ENCODE data around the gene SNRNP70. TPM values are rescaled to one million over a fixed set of nuclear protein-coding genes. Genes with fewer than 3 reads are reported as not detected.
"Not testable (repeated sequence)": the region's sequence is repeated elsewhere in the genome, so short reads cannot be mapped to it uniquely, and the experiment has no call there.

SNRNP70 gene
- total and polyA plus RNA-seq, 9 donors = 133 to 366 (median 252) TPM

DNA sequence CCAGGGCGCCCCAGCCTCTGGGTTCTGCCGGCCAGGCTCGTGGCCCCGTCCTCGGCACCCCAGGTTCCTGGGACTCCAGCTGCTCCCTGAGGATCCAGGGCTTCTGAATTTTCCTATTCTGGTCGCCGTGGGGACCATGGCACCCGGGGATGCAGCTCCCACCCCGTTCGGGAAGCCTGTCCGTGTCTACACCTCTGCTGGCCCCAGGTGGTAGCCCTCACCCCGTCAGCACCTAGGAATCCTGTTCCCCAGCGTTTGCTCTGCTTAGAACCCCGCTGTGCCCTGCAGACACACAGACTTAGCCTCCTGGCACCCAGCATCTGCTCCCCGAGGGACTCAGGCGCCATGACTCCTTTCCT lies 35.1 kb downstream of the SNRNP70 start:
- intact Hi-C loops (cut with DNase I) = no loop called here
- Histone ChIP-seq H3K9me3 (no peaks in the 10 kb centered on the region), H3K27ac (no peak overlapping the region), H3K4me1 (ENCODE audit: insufficient read depth) (peaks cover 14% of the 10 kb centered on the region), H3K27me3 (no peaks in the 10 kb centered on the region), H3K36me3 (no peaks in the 10 kb centered on the region), H3K4me3 (no peak overlapping the region)
- 9 to 14% (median 12%) methylated on average over 12 to 16 of the region's 16 CpGs for WGBS, 3 donors
- DNase-seq = no peak
- TF ChIP-seq, protein P1, sequence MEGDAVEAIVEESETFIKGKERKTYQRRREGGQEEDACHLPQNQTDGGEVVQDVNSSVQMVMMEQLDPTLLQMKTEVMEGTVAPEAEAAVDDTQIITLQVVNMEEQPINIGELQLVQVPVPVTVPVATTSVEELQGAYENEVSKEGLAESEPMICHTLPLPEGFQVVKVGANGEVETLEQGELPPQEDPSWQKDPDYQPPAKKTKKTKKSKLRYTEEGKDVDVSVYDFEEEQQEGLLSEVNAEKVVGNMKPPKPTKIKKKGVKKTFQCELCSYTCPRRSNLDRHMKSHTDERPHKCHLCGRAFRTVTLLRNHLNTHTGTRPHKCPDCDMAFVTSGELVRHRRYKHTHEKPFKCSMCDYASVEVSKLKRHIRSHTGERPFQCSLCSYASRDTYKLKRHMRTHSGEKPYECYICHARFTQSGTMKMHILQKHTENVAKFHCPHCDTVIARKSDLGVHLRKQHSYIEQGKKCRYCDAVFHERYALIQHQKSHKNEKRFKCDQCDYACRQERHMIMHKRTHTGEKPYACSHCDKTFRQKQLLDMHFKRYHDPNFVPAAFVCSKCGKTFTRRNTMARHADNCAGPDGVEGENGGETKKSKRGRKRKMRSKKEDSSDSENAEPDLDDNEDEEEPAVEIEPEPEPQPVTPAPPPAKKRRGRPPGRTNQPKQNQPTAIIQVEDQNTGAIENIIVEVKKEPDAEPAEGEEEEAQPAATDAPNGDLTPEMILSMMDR (IDR thresholded peaks at IDR 0.05) = no peak
- TF ChIP-seq EP300 (IDR thresholded peaks at IDR 0.05) = no peak
- TF ChIP-seq POLR2A (IDR thresholded peaks at IDR 0.05) = no peak

DNA sequence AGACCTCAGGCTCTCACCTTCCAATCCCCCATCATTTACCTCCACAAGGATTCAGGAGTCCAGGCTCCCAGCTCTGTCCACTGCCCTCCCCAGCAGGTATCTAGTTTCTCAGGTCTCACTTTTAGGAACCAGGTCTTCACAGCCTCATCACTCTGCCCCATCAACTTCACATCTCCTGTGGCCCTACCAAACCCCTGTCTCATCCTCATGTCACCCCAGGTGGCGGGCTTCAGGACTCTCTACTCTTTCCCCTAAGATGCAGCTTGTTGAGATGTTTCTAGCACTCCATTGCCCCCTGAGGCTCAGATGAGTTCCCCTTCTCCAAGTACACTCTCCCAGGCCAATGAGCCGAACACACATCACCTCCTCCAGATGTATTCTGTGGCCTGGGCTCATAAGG lies 35.6 kb downstream of the SNRNP70 start:
- peaks cover 14% of the 10 kb centered on the region for H3K4me1 ChIP-seq (ENCODE audit: insufficient read depth)
- WGBS, 3 donors = 82 to 92% (median 86%) methylated on average over 2 of the region's 2 CpGs
- TF ChIP-seq, protein P1 (IDR thresholded peaks at IDR 0.05) = no peak
- no peak for TF ChIP-seq EP300 (IDR thresholded peaks at IDR 0.05)
- H3K4me3 ChIP-seq = no peak overlapping the region
- intact Hi-C loops (cut with DNase I) = no loop called here
- H3K27me3 ChIP-seq = no peaks in the 10 kb centered on the region
- no peaks in the 10 kb centered on the region for H3K36me3 ChIP-seq
- no peak for DNase-seq
- no peaks in the 10 kb centered on the region for H3K9me3 ChIP-seq
- no peak overlapping the region for H3K27ac ChIP-seq

DNA sequence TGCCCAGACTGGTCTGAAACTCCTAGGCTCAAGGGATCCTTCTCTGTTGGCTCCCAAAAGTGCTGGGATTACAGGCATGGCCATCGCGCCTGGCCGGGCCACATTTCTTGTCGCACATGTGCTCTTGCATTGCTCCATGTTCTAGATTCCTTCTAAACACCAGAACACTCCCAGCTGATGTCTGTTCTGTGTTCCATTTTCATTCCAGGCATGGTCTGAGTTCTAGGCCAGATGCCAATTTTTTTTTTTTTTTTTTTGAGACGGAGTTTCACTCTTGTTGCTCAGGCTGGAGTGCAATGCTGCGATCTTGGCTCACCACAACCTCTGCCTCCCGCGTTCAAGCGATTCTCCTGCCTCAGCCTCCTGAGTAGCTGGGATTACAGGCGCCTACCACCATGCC lies 36.6 kb downstream of the SNRNP70 start:
- H3K9me3 ChIP-seq; H3K4me3 ChIP-seq; H3K36me3 ChIP-seq; DNase-seq; H3K27me3 ChIP-seq; intact Hi-C loops (cut with DNase I); H3K27ac ChIP-seq: not testable (repeated sequence)
- 74 to 75% (median 74%) methylated on average over 10 of the region's 10 CpGs for WGBS, 3 donors
- peaks cover 14% of the 10 kb centered on the region for H3K4me1 ChIP-seq (ENCODE audit: insufficient read depth)

DNA sequence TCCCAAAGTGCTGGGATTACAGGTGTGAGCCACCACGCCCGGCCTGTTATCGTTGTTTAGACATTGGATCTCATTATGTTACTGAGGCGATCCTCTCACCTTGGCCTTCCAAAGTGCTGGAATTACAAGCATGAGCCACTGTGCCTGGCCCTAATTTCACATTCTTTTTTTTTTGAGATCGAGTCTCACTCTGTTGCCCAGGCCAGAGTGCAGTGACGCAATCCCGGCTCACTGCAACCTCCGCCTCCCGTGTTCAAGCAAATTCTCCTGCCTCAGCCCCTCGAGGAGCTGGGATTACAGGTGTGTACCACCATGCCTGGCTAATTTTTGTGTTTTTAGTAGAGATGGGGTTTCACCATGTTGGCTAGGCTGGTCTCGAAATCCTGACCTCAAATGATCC lies 38.0 kb downstream of the SNRNP70 start:
- H3K4me3 ChIP-seq; intact Hi-C loops (cut with DNase I); H3K36me3 ChIP-seq; H3K27me3 ChIP-seq; H3K9me3 ChIP-seq; DNase-seq; H3K27ac ChIP-seq: not testable (repeated sequence)
- H3K4me1 ChIP-seq (ENCODE audit: insufficient read depth) = peaks cover 13% of the 10 kb centered on the region
- 85 to 87% (median 85%) methylated on average over 11 of the region's 11 CpGs for WGBS, 3 donors

DNA sequence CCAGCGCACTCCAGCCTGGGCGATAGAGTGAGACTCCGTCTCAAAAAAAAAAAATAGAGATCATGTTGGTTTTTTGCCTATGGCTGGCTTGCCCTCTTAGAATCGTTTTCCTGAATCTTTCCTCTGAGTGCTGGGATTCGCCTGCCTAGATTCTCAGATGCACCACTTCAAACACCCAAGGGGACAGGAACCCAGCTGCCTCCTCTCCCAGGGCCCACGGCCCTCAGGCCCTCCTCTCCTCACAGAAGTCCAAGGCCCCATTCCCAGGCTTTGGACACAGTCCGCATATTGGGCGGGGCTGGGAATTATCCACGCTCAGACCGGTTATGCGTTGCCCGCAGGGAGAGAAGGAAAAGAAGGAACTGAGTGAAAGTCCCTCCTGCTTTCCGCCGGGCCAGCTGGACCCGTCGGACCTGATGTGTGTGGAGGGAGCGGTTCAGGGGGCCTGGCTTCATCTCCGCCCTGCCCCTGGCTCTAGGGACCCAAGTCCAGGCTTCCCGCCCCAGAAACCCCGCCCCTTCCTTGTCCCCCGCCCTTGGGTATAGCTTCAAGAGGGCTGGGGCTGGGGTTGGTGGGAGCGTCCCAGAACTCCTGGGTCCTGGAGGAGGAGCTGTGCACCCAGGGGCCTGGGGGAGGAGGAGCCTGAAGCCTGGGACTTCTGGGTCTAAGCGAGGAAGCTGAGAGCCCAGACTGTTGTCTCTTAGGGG lies 39.9 kb downstream of the SNRNP70 start:
- no peak overlapping the region for H3K27ac ChIP-seq
- H3K9me3 ChIP-seq = no peaks in the 10 kb centered on the region
- H3K36me3 ChIP-seq = no peaks in the 10 kb centered on the region
- TF ChIP-seq POLR2A (IDR thresholded peaks at IDR 0.05) (no peak), EP300 (IDR thresholded peaks at IDR 0.05) (no peak)
- TF ChIP-seq, protein P1 (IDR thresholded peaks at IDR 0.05) = no peak
- no peaks in the 10 kb centered on the region for H3K27me3 ChIP-seq
- no peak overlapping the region for H3K4me3 ChIP-seq
- peaks cover 4% of the 10 kb centered on the region for H3K4me1 ChIP-seq (ENCODE audit: insufficient read depth)
- no peak for DNase-seq
- intact Hi-C loops (cut with DNase I) = no loop called here
- WGBS, 3 donors = 27 to 34% (median 31%) methylated on average over 23 of the region's 23 CpGs

Measured in ovary (tissue), 9 donors.